GM04503 (cell line): Measurements from ENCODE around the gene TMEM44.

Experiments used
- DNase-seq: peaks from one replicate; pipeline ENCODE4 v3.0.0-alpha.2; 2012; ENCODE audit warnings: low read depth

TMEM44 gene

GRCh38 chr3:194633349-194634004 is at the start of gene TMEM44:
Gene TMEM44 (minus strand): TSS chr3:194633419. CDS start chr3:194633215, 204 bp downstream.
- DNase-seq, result peak; percentile 53

- peak; percentile 47 for DNase-seq
Observed at GRCh38 chr3:194682694-194683310, 49.6 kb upstream of the TMEM44 start.

- no peak for DNase-seq
Observed at GRCh38 chr3:194682189-194682693, 49.0 kb upstream of the TMEM44 start.

GRCh38 chr3:194680888-194681615 is 47.8 kb upstream of the TMEM44 start:
- DNase-seq, result no peak

GRCh38 chr3:194676471-194676870 is 43.3 kb upstream of the TMEM44 start:
- no peak for DNase-seq

- DNase-seq, result no peak
Observed at GRCh38 chr3:194675680-194676079, 42.5 kb upstream of the TMEM44 start.

GRCh38 chr3:194675081-194675640 is 41.9 kb upstream of the TMEM44 start:
- no peak for DNase-seq

- DNase-seq, result no peak
Observed at GRCh38 chr3:194673761-194674160, 40.5 kb upstream of the TMEM44 start.

GRCh38 chr3:194672876-194673275 is 39.7 kb upstream of the TMEM44 start:
- DNase-seq, result no peak

GRCh38 chr3:194671900-194672808 is 38.9 kb upstream of the TMEM44 start, which contains the start of gene LSG1:
Gene LSG1 (minus strand): TSS chr3:194672191. CDS start chr3:194672162, 29 bp downstream.
- DNase-seq, result peak; percentile 80

- DNase-seq, result no peak
Observed at GRCh38 chr3:194671511-194671899, 38.3 kb upstream of the TMEM44 start.

GRCh38 chr3:194667363-194667762 is 34.1 kb upstream of the TMEM44 start:
- DNase-seq, result no peak

- no peak for DNase-seq
Observed at GRCh38 chr3:194664857-194665256, 31.6 kb upstream of the TMEM44 start.

- DNase-seq, result no peak
Observed at GRCh38 chr3:194661946-194662345, 28.7 kb upstream of the TMEM44 start.

GRCh38 chr3:194661374-194661773 is 28.2 kb upstream of the TMEM44 start:
- DNase-seq, result no peak

GRCh38 chr3:194659778-194660177 is 26.6 kb upstream of the TMEM44 start:
- DNase-seq, result no peak

GRCh38 chr3:194658477-194659242 is 25.4 kb upstream of the TMEM44 start:
- no peak for DNase-seq

- no peak for DNase-seq
Observed at GRCh38 chr3:194657439-194657838, 24.2 kb upstream of the TMEM44 start.

- DNase-seq, result no peak
Observed at GRCh38 chr3:194654443-194654842, 21.2 kb upstream of the TMEM44 start.

- no peak for DNase-seq
Observed at GRCh38 chr3:194647747-194648146, 14.5 kb upstream of the TMEM44 start.

- no peak for DNase-seq
Observed at GRCh38 chr3:194642769-194643168, 9.6 kb upstream of the TMEM44 start.
